Neuronal stem cell (in vitro differentiated cells): ENCODE results near the gene AGO3.

ENCODE experiments used
- DNase-seq: peaks from one replicate; pipeline ENCODE4 v3.0.0-alpha.2; 2013; ENCODE audit warnings: low spot score
- H2AFZ ChIP-seq: one replicate; pipeline ENCODE4 v1.6.1; 2013; ENCODE audit warnings: mild to moderate bottlenecking, low read length, inconsistent platforms
- H2AK5ac ChIP-seq: 2 replicates; pipeline ENCODE4 v1.6.1; 2013; ENCODE audit warnings: low read depth, mild to moderate bottlenecking, inconsistent platforms, low read length, moderate library complexity, mixed read lengths
- H2BK120ac ChIP-seq: 2 replicates; pipeline ENCODE4 v1.6.1; 2013; ENCODE audit warnings: low read depth, mild to moderate bottlenecking, inconsistent platforms, low read length, moderate library complexity, mixed read lengths
- H2BK12ac ChIP-seq: one replicate; pipeline ENCODE4 v1.6.1; 2013; ENCODE audit warnings: low read length, inconsistent platforms
- H2BK15ac ChIP-seq: 2 replicates; pipeline ENCODE4 v1.6.1; 2013; ENCODE audit warnings: mild to moderate bottlenecking, low read length, inconsistent platforms, mixed read lengths
- H2BK5ac ChIP-seq: one replicate; pipeline ENCODE4 v1.6.1; 2013; ENCODE audit warnings: inconsistent platforms, mild to moderate bottlenecking, low read length, moderate library complexity
- H3K14ac ChIP-seq: one replicate; pipeline ENCODE4 v1.6.1; 2013; ENCODE audit warnings: low read length, inconsistent platforms
- H3K18ac ChIP-seq: 2 replicates; pipeline ENCODE4 v1.6.1; 2013; ENCODE audit warnings: low read length, inconsistent platforms
- H3K23ac ChIP-seq: 2 replicates; pipeline ENCODE4 v1.6.1; 2013; ENCODE audit warnings: low read depth, mild to moderate bottlenecking, mixed read lengths, low read length, inconsistent platforms; ENCODE audit not compliant: poor library complexity
- H3K27ac ChIP-seq: replicated peaks from 3 replicates; pipeline ENCODE4 v1.5.1; 2013; ENCODE audit warnings: low read length, inconsistent platforms
- H3K27me3 ChIP-seq, 3 experiments: 2 replicates each; pipeline ENCODE4 v1.6.1; 2013; ENCODE audit warnings: low read length in 3 of 3, mild to moderate bottlenecking in 2 of 3, inconsistent platforms in 1 of 3, low read depth in 1 of 3, mixed read lengths in 1 of 3, moderate library complexity in 1 of 3; ENCODE audit not compliant: control insufficient read depth in 3 of 3, insufficient read depth in 3 of 3
- H3K36me3 ChIP-seq, 2 donors: replicated peaks in 1 of 2; 2 replicates each; pipeline ENCODE4 v1.6.1; 2013; ENCODE audit warnings: low read length in 2 of 2; ENCODE audit not compliant: control insufficient read depth in 2 of 2, insufficient read depth in 2 of 2
- H3K4ac ChIP-seq: 2 replicates; pipeline ENCODE4 v1.6.1; 2013; ENCODE audit warnings: inconsistent platforms, mild to moderate bottlenecking, low read length, moderate library complexity
- H3K4me1 ChIP-seq, 2 donors: 1 replicate in 1 of 2; 2 replicates in 1 of 2; pipeline ENCODE4 v1.6.1; 2013; ENCODE audit warnings: low read length in 2 of 2, low read depth in 1 of 2; ENCODE audit not compliant: control insufficient read depth in 2 of 2, insufficient read depth in 1 of 2
- H3K4me2 ChIP-seq: one replicate; pipeline ENCODE4 v1.6.1; 2013; ENCODE audit warnings: mild to moderate bottlenecking, low read length, inconsistent platforms; ENCODE audit not compliant: insufficient read depth, poor library complexity, severe bottlenecking
- H3K4me3 ChIP-seq, 2 donors: 2 replicates each; pipeline ENCODE4 v1.5.1; 2013; ENCODE audit warnings: low read length in 2 of 2, mild to moderate bottlenecking in 2 of 2, inconsistent platforms in 1 of 2, moderate library complexity in 1 of 2
- H3K79me1 ChIP-seq: one replicate; pipeline ENCODE4 v1.6.1; 2013; ENCODE audit warnings: low read depth, mild to moderate bottlenecking, inconsistent platforms, low read length, moderate library complexity
- H3K9ac ChIP-seq: one replicate; pipeline ENCODE4 v1.6.1; 2013; ENCODE audit warnings: mild to moderate bottlenecking, low read depth, low read length, inconsistent platforms; ENCODE audit not compliant: poor library complexity
- H3K9me3 ChIP-seq, 2 donors: replicated peaks in 1 of 2; 2 replicates each; pipeline versions ENCODE3 to v1.6.1; 2013; ENCODE audit warnings: low read length in 2 of 2, mild to moderate bottlenecking in 2 of 2, inconsistent platforms in 1 of 2, low read depth in 1 of 2, mixed read lengths in 1 of 2, moderate library complexity in 1 of 2; ENCODE audit not compliant: control insufficient read depth in 2 of 2, insufficient read depth in 1 of 2
- H4K8ac ChIP-seq: one replicate; pipeline ENCODE4 v1.6.1; 2013; ENCODE audit warnings: low read depth, mild to moderate bottlenecking, inconsistent platforms, low read length, moderate library complexity
- H4K91ac ChIP-seq: one replicate; pipeline ENCODE4 v1.6.1; 2013; ENCODE audit warnings: low read length, low read depth, mild to moderate bottlenecking, inconsistent platforms; ENCODE audit not compliant: poor library complexity
- WGBS, 2 donors: extraction: QIAGEN DNeasy Blood & Tissue Kit; methylation state at CpG; one replicate each; pipeline ENCODE4 v1.1.7; 2013; ENCODE audit warnings: missing lambda C conversion rate in 2 of 2, mixed read lengths in 1 of 2; ENCODE audit not compliant: insufficient read length in 2 of 2, insufficient replicate concordance in 1 of 2; ENCODE audit errors: extremely low coverage in 2 of 2; 5-methylcytosine and 5-hydroxymethylcytosine counted together

Gene AGO3

GRCh38 chr1:36070349-36070748, 139.4 kb downstream of the AGO3 start:
- no peak overlapping the region for H3K4ac ChIP-seq
- DNase-seq = no peak
- H3K9me3 ChIP-seq = peaks cover 0 to 3% of the 10 kb centered on the region in 2 donors
- H2BK5ac ChIP-seq = no peak overlapping the region
- no peaks in the 10 kb centered on the region for H3K4me1 ChIP-seq
- H3K4me3 ChIP-seq = no peak overlapping the region
- H3K18ac ChIP-seq = no peak overlapping the region
- no peaks in the 10 kb centered on the region for H3K36me3 ChIP-seq
- WGBS, 2 donors = no CpG with 5 or more reads among the region's 2 CpGs
- no peak overlapping the region for H2BK120ac ChIP-seq
- no peak overlapping the region for H3K14ac ChIP-seq
- no peak overlapping the region for H4K91ac ChIP-seq
- no peak overlapping the region for H2BK12ac ChIP-seq
- no peak overlapping the region for H2AK5ac ChIP-seq
- H3K27ac ChIP-seq = no peak overlapping the region
- no peak overlapping the region for H3K23ac ChIP-seq
- H3K4me2 ChIP-seq = no peak overlapping the region
- no peak overlapping the region for H2AFZ ChIP-seq
- no peak overlapping the region for H3K9ac ChIP-seq
- no peak overlapping the region for H2BK15ac ChIP-seq
- no peaks in the 10 kb centered on the region for H3K27me3 ChIP-seq
- no peaks in the 10 kb centered on the region for H3K79me1 ChIP-seq
- H4K8ac ChIP-seq = no peak overlapping the region

- Histone ChIP-seq H2AFZ (no peak overlapping the region), H3K9me3 (no peaks in the 10 kb centered on the region)
Measured at GRCh38 chr1:36076979-36077573, 146.2 kb downstream of the AGO3 start.

GRCh38 chr1:36080236-36080635, 149.3 kb downstream of the AGO3 start:
- H2BK120ac ChIP-seq = no peak overlapping the region
- H3K4ac ChIP-seq = no peak overlapping the region
- no peaks in the 10 kb centered on the region for H3K36me3 ChIP-seq
- WGBS, 2 donors = no CpG with 5 or more reads among the region's 3 CpGs
- H2BK12ac ChIP-seq = no peak overlapping the region
- H3K4me1 ChIP-seq = peaks cover 5 to 7% of the 10 kb centered on the region in 2 donors
- no peak overlapping the region for H2BK5ac ChIP-seq
- H2AFZ ChIP-seq = no peak overlapping the region
- no peak overlapping the region for H3K9ac ChIP-seq
- no peaks in the 10 kb centered on the region for H3K9me3 ChIP-seq
- no peaks in the 10 kb centered on the region for H3K27me3 ChIP-seq
- no peak overlapping the region for H2BK15ac ChIP-seq
- no peak overlapping the region for H3K27ac ChIP-seq
- H3K18ac ChIP-seq = no peak overlapping the region
- H2AK5ac ChIP-seq = no peak overlapping the region
- H3K23ac ChIP-seq = no peak overlapping the region
- H4K8ac ChIP-seq = no peak overlapping the region
- no peak overlapping the region for H3K4me2 ChIP-seq
- no peak overlapping the region for H4K91ac ChIP-seq
- no peak for DNase-seq
- H3K79me1 ChIP-seq = no peaks in the 10 kb centered on the region
- H3K14ac ChIP-seq = no peak overlapping the region
- no peak overlapping the region for H3K4me3 ChIP-seq

More at GRCh38 chr1:36076979-36077573, 146.2 kb downstream of the AGO3 start:
- no peaks in the 10 kb centered on the region for H3K4me1 ChIP-seq
- no peak overlapping the region for H2AK5ac ChIP-seq
- H3K27ac ChIP-seq = no peak overlapping the region
- H2BK5ac ChIP-seq = no peak overlapping the region
- no peak overlapping the region for H3K9ac ChIP-seq
- H3K18ac ChIP-seq = no peak overlapping the region
- WGBS, 2 donors = no CpG with 5 or more reads among the region's 4 CpGs
- H2BK120ac ChIP-seq = no peak overlapping the region
- no peak overlapping the region for H3K14ac ChIP-seq
- H3K27me3 ChIP-seq = no peaks in the 10 kb centered on the region
- H3K4me3 ChIP-seq = no peak overlapping the region
- no peak for DNase-seq
- no peak overlapping the region for H2BK15ac ChIP-seq
- no peak overlapping the region for H3K23ac ChIP-seq
- no peak overlapping the region for H3K4me2 ChIP-seq
- H4K91ac ChIP-seq = no peak overlapping the region
- H3K4ac ChIP-seq = no peak overlapping the region
- no peak overlapping the region for H4K8ac ChIP-seq
- no peaks in the 10 kb centered on the region for H3K79me1 ChIP-seq
- no peaks in the 10 kb centered on the region for H3K36me3 ChIP-seq
- no peak overlapping the region for H2BK12ac ChIP-seq

- H2BK12ac ChIP-seq = no peak overlapping the region
- H3K9ac ChIP-seq = no peak overlapping the region
- no CpG with 5 or more reads among the region's 6 CpGs for WGBS, 2 donors
- H3K18ac ChIP-seq = no peak overlapping the region
- H3K4ac ChIP-seq = no peak overlapping the region
- no peaks in the 10 kb centered on the region for H3K9me3 ChIP-seq
- no peak overlapping the region for H3K27ac ChIP-seq
- DNase-seq = no peak
- H2BK15ac ChIP-seq = no peak overlapping the region
- H3K4me2 ChIP-seq = no peak overlapping the region
- no peak overlapping the region for H4K91ac ChIP-seq
- H2AFZ ChIP-seq = no peak overlapping the region
- H3K27me3 ChIP-seq = no peaks in the 10 kb centered on the region
- no peak overlapping the region for H2AK5ac ChIP-seq
- no peak overlapping the region for H4K8ac ChIP-seq
- no peak overlapping the region for H3K23ac ChIP-seq
- H3K4me1 ChIP-seq = peaks cover 5 to 7% of the 10 kb centered on the region in 2 donors
- H3K14ac ChIP-seq = no peak overlapping the region
- no peak overlapping the region for H2BK120ac ChIP-seq
- H2BK5ac ChIP-seq = no peak overlapping the region
- H3K4me3 ChIP-seq = no peak overlapping the region
- H3K36me3 ChIP-seq = no peaks in the 10 kb centered on the region
- H3K79me1 ChIP-seq = no peaks in the 10 kb centered on the region
Measured at GRCh38 chr1:36080801-36081200, 149.9 kb downstream of the AGO3 start.
